SK-N-SH treated with all-trans-retinoic acid at 6 μM for 48 hours (cell line): ENCODE data around the gene WNK2.

Experiments used
- TOX ChIP-seq: fragments of 250-450 bp; sonication (Bioruptor Pico); IDR thresholded peaks from 2 replicates; pipeline ENCODE4 v1.8.0; 2021; ENCODE audit warnings: mild to moderate bottlenecking, moderate library complexity, borderline replicate concordance
- ZFP3 ChIP-seq: fragments of 250-450 bp; sonication (Bioruptor Pico); IDR thresholded peaks from 2 replicates; pipeline ENCODE4 v1.5.0; 2020; ENCODE audit warnings: mild to moderate bottlenecking, moderate library complexity

DNA sequence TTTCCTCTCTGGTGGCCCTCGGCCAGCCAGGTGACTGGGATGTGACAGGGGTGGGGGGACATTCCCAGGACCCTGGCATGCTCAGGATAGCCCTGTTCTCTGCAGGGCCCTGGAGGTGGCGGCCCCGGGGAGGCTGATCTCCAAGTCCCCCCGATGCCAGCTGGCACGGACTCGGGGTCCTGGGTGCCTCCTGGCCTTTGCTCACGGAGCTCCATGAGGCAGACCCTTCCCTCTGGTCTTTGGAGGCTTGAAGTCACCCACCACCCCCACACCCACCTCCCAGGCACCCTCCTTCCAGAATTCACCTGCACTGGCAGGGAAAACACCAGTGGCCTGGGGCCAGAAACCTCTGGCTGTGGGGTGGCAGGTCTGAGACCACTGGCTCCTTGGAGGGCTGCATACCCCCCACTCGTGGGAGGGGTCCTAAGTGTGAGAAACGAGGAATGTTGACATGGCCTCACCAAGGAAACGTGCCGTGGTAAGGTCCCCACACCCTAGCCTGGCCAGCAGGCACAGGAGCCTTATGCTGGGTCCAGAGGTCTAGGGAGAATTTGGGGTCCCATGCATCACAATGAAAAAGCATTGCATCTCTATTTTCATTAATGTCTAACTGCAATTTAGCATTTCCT is 136.8 kb downstream of the WNK2 start:
- TF ChIP-seq TOX (CRISPR knock-in tag) (no peak), ZFP3 (CRISPR knock-in tag) (no peak)
